Liver (tissue), 9 donors: ENCODE measurements around the gene CEMP1. TPM values are rescaled to one million over a fixed set of nuclear protein-coding genes. Genes with fewer than 3 reads are reported as not detected.
A peak's percentile ranks its signal among the peaks of the same experiment; 100 is the strongest.

Experiments used
- DNase-seq: peaks from one replicate; pipeline ENCODE4 v3.0.0-alpha.2; 2017; ENCODE audit warnings: low spot score
- H3K27ac ChIP-seq, 2 donors: one replicate each; pipeline ENCODE4 v1.7.0; 2013; ENCODE audit warnings: inconsistent platforms in 2 of 2, low read length in 2 of 2, control low read depth in 1 of 2, low read depth in 1 of 2, mild to moderate bottlenecking in 1 of 2
- H3K27me3 ChIP-seq, 4 donors: one replicate each; pipeline versions ENCODE4 v1.6.1 to v1.7.0; 2013; ENCODE audit warnings: low read length in 3 of 4, inconsistent platforms in 1 of 4, mild to moderate bottlenecking in 1 of 4, moderate library complexity in 1 of 4; ENCODE audit not compliant: control insufficient read depth in 4 of 4, insufficient read depth in 4 of 4
- H3K36me3 ChIP-seq, 4 donors: one replicate each; pipeline versions ENCODE4 v1.6.1 to v1.7.0; 2013; ENCODE audit warnings: low read length in 3 of 4, mild to moderate bottlenecking in 3 of 4, low read depth in 1 of 4, moderate library complexity in 1 of 4; ENCODE audit not compliant: control insufficient read depth in 4 of 4, insufficient read depth in 3 of 4
- H3K4me1 ChIP-seq, 4 donors: one replicate each; pipeline versions ENCODE4 v1.6.1 to v1.7.0; 2013; ENCODE audit warnings: low read length in 3 of 4, mild to moderate bottlenecking in 3 of 4, moderate library complexity in 1 of 4; ENCODE audit not compliant: control insufficient read depth in 4 of 4, insufficient read depth in 4 of 4
- H3K4me3 ChIP-seq, 3 donors: one replicate each; pipeline versions ENCODE4 v1.6.1 to v1.7.0; 2013; ENCODE audit warnings: low read length in 3 of 3, control low read depth in 1 of 3, low read depth in 1 of 3, mild to moderate bottlenecking in 1 of 3
- H3K9ac ChIP-seq, 2 donors: one replicate each; pipeline ENCODE4 v1.7.0; 2013; ENCODE audit warnings: low read length in 2 of 2, mild to moderate bottlenecking in 2 of 2, moderate library complexity in 2 of 2, control low read depth in 1 of 2, low read depth in 1 of 2
- H3K9me3 ChIP-seq, 4 donors: one replicate each; pipeline versions ENCODE4 v1.6.1 to v1.7.0; 2013; ENCODE audit warnings: low read length in 3 of 4; ENCODE audit not compliant: control insufficient read depth in 4 of 4
- EGR1 ChIP-seq, 2 donors: IDR thresholded peaks; 2 replicates each; pipeline ENCODE4 v1.6.1; 2016 to 2018; ENCODE audit warnings: antibody characterized with exemption in 2 of 2, low read depth in 2 of 2
- FOXA1 ChIP-seq: IDR thresholded peaks from 2 replicates; pipeline ENCODE4 v1.6.1; 2016; ENCODE audit warnings: antibody characterized with exemption
- FOXA2 ChIP-seq: IDR thresholded peaks from 2 replicates; pipeline ENCODE4 v1.6.1; 2016; ENCODE audit warnings: antibody characterized with exemption
- GABPA ChIP-seq, 2 donors: IDR thresholded peaks in 1 of 2; conservative IDR thresholded peaks in 1 of 2; 2 replicates each; pipeline ENCODE4 v1.6.1; 2016; ENCODE audit warnings: antibody characterized with exemption in 2 of 2, mild to moderate bottlenecking in 1 of 2, moderate library complexity in 1 of 2
- HNF4A ChIP-seq, 2 donors: conservative IDR thresholded peaks; 2 replicates each; pipeline ENCODE4 v1.6.1; 2016; ENCODE audit warnings: antibody characterized with exemption in 2 of 2, mild to moderate bottlenecking in 2 of 2
- HNF4G ChIP-seq: IDR thresholded peaks from 2 replicates; pipeline ENCODE4 v1.6.1; 2016; ENCODE audit warnings: antibody characterized with exemption
- JUND ChIP-seq, 2 donors: IDR thresholded peaks; 2 replicates each; pipeline ENCODE4 v1.6.1; 2016; ENCODE audit warnings: antibody characterized with exemption in 2 of 2
- NR2F2 ChIP-seq: IDR thresholded peaks from 2 replicates; pipeline ENCODE4 v1.6.1; 2016; ENCODE audit warnings: antibody characterized with exemption
- RAD21 ChIP-seq, 2 donors: IDR thresholded peaks; 2 replicates each; pipeline ENCODE4 v1.6.1; 2016; ENCODE audit warnings: antibody characterized with exemption in 2 of 2, mild to moderate bottlenecking in 2 of 2
- RXRA ChIP-seq, 2 donors: IDR thresholded peaks; 2 replicates each; pipeline ENCODE4 v1.6.1; 2017 to 2018; ENCODE audit warnings: antibody characterized with exemption in 2 of 2, mild to moderate bottlenecking in 1 of 2
- SP1 ChIP-seq: IDR thresholded peaks from 2 replicates; pipeline ENCODE4 v1.6.1; 2018; ENCODE audit warnings: antibody characterized with exemption, mild to moderate bottlenecking
- TAF1 ChIP-seq: conservative IDR thresholded peaks from 2 replicates; pipeline ENCODE4 v1.6.1; 2016; ENCODE audit warnings: antibody characterized with exemption, mild to moderate bottlenecking
- YY1 ChIP-seq: IDR thresholded peaks from 2 replicates; pipeline ENCODE4 v1.6.1; 2016; ENCODE audit warnings: antibody characterized with exemption, mild to moderate bottlenecking
- WGBS: extraction: QIAGEN DNeasy Blood & Tissue Kit; methylation state at CpG from one replicate; pipeline ENCODE4 v1.1.7; 2013; 5-methylcytosine and 5-hydroxymethylcytosine counted together
- polyA plus RNA-seq, 2 donors: library from polyadenylated mRNA; stranded (reverse) in 1 of 2; unstranded in 1 of 2; fragments of 200-250 nt in 1 of 2; fragments of >200 nt in 1 of 2; fragmentation: Nextera tagmentation in 1 of 2; extraction: Ambion mirVana in 1 of 2; gene quantifications; one replicate each; pipeline versions ENCODE4 v1.2.1 to v1.2.3, GENCODE V29; 2013 to 2015
- total RNA-seq, 2 donors: library from RNA; depleted of rRNA; stranded (reverse); fragments of >200 nt; gene quantifications; one replicate each; pipeline ENCODE4 v1.2.3, GENCODE V29; 2014
- TF ChIP-seq, protein P1 (sequence below): IDR thresholded peaks from 2 replicates; pipeline ENCODE4 v1.6.1; 2016; ENCODE audit warnings: antibody characterized with exemption, mild to moderate bottlenecking
- TF ChIP-seq, protein P2 (sequence below): fragments of 150-350 bp; IDR thresholded peaks from 2 replicates; pipeline ENCODE4 v1.5.1; 2017; ENCODE audit warnings: improper control_type of control experiment, low read depth, low read length; ENCODE audit not compliant: missing input control
- TF ChIP-seq, protein P3 (sequence below): IDR thresholded peaks from 2 replicates; pipeline ENCODE4 v1.6.1; 2016; ENCODE audit warnings: antibody characterized with exemption
- TF ChIP-seq, protein P4 (sequence below): IDR thresholded peaks from 2 replicates; pipeline ENCODE4 v1.6.1; 2016; ENCODE audit warnings: antibody characterized with exemption
- TF ChIP-seq, protein P5 (sequence below): IDR thresholded peaks from 2 replicates; pipeline ENCODE4 v1.6.1; 2016; ENCODE audit warnings: antibody characterized with exemption
- donor health status: healthy.
- donor health status: healthy.
- donor health status: healthy.
- donor health status: healthy.
- donor health status: healthy.

CEMP1 gene
- total and polyA plus RNA-seq, 4 donors, result 0.06 to 1.6 (median 0.20) TPM

DNA sequence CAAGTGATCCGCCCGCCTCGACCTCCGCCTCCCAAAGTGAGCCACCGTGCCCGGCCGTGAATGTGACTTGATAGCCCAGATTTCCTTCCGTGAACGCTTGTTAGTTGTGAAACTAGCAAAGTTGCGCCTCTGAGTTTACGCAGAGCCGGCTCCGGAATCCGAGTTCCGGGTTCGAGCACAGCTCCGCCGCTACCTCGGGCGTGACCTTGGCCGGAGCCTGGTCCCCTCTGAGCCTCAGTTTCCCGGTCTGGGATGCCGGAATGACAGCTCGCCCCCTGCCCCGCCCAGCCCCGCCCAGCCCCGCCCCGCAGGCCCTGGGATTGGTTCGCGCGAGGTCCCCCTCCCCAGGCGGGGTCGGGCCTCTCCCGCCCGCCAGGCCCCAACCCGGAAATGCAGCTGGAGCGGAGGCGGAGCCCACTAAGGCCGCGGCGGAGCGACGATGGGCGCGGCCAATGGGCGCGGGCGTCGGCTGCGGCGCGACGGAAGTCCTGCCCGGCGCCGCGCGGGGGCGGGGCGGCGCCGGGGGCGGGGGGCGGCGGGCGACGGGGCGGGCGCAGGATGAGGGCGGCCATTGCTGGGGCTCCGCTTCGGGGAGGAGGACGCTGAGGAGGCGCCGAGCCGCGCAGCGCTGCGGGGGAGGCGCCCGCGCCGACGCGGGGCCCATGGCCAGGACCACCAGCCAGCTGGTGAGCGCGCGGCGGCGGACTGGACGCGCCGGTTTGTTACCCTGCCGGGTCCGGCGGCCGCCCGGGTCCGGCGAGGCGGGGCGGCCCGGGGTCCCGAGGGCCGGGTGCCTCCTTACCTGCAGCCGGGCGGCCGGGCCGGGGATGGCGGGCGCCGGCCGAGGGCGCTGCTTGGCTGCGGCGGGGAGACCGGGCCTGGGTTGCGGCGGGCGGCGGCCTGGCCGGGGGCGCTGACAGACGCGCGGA, 6.5 kb upstream of the CEMP1 start, which contains the start of gene PDPK1 (continued):
- TF ChIP-seq, protein P1, sequence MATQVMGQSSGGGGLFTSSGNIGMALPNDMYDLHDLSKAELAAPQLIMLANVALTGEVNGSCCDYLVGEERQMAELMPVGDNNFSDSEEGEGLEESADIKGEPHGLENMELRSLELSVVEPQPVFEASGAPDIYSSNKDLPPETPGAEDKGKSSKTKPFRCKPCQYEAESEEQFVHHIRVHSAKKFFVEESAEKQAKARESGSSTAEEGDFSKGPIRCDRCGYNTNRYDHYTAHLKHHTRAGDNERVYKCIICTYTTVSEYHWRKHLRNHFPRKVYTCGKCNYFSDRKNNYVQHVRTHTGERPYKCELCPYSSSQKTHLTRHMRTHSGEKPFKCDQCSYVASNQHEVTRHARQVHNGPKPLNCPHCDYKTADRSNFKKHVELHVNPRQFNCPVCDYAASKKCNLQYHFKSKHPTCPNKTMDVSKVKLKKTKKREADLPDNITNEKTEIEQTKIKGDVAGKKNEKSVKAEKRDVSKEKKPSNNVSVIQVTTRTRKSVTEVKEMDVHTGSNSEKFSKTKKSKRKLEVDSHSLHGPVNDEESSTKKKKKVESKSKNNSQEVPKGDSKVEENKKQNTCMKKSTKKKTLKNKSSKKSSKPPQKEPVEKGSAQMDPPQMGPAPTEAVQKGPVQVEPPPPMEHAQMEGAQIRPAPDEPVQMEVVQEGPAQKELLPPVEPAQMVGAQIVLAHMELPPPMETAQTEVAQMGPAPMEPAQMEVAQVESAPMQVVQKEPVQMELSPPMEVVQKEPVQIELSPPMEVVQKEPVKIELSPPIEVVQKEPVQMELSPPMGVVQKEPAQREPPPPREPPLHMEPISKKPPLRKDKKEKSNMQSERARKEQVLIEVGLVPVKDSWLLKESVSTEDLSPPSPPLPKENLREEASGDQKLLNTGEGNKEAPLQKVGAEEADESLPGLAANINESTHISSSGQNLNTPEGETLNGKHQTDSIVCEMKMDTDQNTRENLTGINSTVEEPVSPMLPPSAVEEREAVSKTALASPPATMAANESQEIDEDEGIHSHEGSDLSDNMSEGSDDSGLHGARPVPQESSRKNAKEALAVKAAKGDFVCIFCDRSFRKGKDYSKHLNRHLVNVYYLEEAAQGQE, result no peak
- TF ChIP-seq RXRA (IDR thresholded peaks at IDR 0.05) (peak in 1 of 2 donors; percentile 26), FOXA1 (no peak)
- TF ChIP-seq, protein P2, sequence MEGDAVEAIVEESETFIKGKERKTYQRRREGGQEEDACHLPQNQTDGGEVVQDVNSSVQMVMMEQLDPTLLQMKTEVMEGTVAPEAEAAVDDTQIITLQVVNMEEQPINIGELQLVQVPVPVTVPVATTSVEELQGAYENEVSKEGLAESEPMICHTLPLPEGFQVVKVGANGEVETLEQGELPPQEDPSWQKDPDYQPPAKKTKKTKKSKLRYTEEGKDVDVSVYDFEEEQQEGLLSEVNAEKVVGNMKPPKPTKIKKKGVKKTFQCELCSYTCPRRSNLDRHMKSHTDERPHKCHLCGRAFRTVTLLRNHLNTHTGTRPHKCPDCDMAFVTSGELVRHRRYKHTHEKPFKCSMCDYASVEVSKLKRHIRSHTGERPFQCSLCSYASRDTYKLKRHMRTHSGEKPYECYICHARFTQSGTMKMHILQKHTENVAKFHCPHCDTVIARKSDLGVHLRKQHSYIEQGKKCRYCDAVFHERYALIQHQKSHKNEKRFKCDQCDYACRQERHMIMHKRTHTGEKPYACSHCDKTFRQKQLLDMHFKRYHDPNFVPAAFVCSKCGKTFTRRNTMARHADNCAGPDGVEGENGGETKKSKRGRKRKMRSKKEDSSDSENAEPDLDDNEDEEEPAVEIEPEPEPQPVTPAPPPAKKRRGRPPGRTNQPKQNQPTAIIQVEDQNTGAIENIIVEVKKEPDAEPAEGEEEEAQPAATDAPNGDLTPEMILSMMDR, result no peak

DNA sequence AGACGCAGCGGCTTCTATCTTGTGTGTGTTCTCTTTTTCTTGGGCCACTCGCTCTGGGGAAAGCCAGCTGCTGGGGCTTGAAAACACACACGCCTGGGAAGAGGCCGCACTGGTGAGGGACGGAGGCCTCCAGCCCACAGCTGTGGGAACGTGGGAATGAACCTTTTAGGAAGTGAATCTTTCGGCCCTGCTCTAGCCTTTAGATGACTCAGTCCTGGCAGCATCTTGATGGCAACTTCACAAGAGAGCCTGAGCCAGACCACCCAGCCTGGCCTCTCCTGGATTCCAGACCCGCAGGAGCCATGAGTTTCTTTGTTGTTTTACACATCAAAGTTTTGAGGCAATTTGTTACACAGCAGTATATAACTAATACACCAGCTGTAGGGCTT, 4.4 kb upstream of the CEMP1 start:
- peaks cover 16 to 45% (median 26%) of the 10 kb centered on the region in 4 donors for H3K4me1 ChIP-seq
- H3K9me3 ChIP-seq, result no peaks in the 10 kb centered on the region
- H3K9ac ChIP-seq, result no peak overlapping the region
- H3K27ac ChIP-seq, result no peak overlapping the region
- no peak for TF ChIP-seq RXRA (IDR thresholded peaks at IDR 0.05)
- TF ChIP-seq NR2F2, result no peak
- TF ChIP-seq, protein P1, result no peak
- no peak for TF ChIP-seq HNF4A (conservative IDR thresholded peaks at IDR 0.05)
- no peak for TF ChIP-seq FOXA1
- no peak for TF ChIP-seq YY1
- TF ChIP-seq, protein P3, sequence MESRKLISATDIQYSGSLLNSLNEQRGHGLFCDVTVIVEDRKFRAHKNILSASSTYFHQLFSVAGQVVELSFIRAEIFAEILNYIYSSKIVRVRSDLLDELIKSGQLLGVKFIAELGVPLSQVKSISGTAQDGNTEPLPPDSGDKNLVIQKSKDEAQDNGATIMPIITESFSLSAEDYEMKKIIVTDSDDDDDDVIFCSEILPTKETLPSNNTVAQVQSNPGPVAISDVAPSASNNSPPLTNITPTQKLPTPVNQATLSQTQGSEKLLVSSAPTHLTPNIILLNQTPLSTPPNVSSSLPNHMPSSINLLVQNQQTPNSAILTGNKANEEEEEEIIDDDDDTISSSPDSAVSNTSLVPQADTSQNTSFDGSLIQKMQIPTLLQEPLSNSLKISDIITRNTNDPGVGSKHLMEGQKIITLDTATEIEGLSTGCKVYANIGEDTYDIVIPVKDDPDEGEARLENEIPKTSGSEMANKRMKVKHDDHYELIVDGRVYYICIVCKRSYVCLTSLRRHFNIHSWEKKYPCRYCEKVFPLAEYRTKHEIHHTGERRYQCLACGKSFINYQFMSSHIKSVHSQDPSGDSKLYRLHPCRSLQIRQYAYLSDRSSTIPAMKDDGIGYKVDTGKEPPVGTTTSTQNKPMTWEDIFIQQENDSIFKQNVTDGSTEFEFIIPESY, result no peak
- no peak for TF ChIP-seq JUND (IDR thresholded peaks at IDR 0.05)
- TF ChIP-seq, protein P4, sequence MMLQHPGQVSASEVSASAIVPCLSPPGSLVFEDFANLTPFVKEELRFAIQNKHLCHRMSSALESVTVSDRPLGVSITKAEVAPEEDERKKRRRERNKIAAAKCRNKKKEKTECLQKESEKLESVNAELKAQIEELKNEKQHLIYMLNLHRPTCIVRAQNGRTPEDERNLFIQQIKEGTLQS, result no peak
- TF ChIP-seq TAF1, result no peak
- no peak for TF ChIP-seq EGR1 (IDR thresholded peaks at IDR 0.05; ENCODE audit: low read depth in 2 of 2)
- TF ChIP-seq, protein P2, result no peak
- TF ChIP-seq RAD21 (IDR thresholded peaks at IDR 0.05), result no peak
- TF ChIP-seq SP1, result no peak
- TF ChIP-seq HNF4G, result no peak
- no peak for TF ChIP-seq GABPA (IDR thresholded peaks at IDR 0.05 in 1 of 2, conservative IDR thresholded peaks at IDR 0.05 in 1 of 2)
- TF ChIP-seq, protein P5, sequence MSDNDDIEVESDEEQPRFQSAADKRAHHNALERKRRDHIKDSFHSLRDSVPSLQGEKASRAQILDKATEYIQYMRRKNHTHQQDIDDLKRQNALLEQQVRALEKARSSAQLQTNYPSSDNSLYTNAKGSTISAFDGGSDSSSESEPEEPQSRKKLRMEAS, result no peak
- TF ChIP-seq FOXA2, result no peak
- DNase-seq, result no peak
- H3K4me3 ChIP-seq, result no peak overlapping the region
- H3K27me3 ChIP-seq, result no peaks in the 10 kb centered on the region
- 84% methylated on average over 9 of the region's 9 CpGs for WGBS
- H3K36me3 ChIP-seq, result no peaks in the 10 kb centered on the region
